GM12865 (cell line): ENCODE measurements around the gene SPOCK2.
"Not testable (repeated sequence)": the region's sequence is repeated elsewhere in the genome, so short reads cannot be mapped to it uniquely, and the experiment has no call there.

Experiments used
- DNase-seq: peaks from one replicate; pipeline ENCODE4 v3.0.0; 2010; ENCODE audit warnings: low read depth
- H3K4me3 ChIP-seq: 2 replicates; pipeline ENCODE4 v1.5.1; 2011; ENCODE audit warnings: mild to moderate bottlenecking, low read depth, low read length, control low read depth
- TF ChIP-seq, protein P1 (sequence below): IDR thresholded peaks from 2 replicates; pipeline ENCODE4 v1.5.1; 2011; ENCODE audit warnings: low read length, control low read depth, low read depth, inconsistent platforms; ENCODE audit not compliant: insufficient read depth; ENCODE audit errors: missing control alignments

Gene SPOCK2, protein sequence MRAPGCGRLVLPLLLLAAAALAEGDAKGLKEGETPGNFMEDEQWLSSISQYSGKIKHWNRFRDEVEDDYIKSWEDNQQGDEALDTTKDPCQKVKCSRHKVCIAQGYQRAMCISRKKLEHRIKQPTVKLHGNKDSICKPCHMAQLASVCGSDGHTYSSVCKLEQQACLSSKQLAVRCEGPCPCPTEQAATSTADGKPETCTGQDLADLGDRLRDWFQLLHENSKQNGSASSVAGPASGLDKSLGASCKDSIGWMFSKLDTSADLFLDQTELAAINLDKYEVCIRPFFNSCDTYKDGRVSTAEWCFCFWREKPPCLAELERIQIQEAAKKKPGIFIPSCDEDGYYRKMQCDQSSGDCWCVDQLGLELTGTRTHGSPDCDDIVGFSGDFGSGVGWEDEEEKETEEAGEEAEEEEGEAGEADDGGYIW

DNA sequence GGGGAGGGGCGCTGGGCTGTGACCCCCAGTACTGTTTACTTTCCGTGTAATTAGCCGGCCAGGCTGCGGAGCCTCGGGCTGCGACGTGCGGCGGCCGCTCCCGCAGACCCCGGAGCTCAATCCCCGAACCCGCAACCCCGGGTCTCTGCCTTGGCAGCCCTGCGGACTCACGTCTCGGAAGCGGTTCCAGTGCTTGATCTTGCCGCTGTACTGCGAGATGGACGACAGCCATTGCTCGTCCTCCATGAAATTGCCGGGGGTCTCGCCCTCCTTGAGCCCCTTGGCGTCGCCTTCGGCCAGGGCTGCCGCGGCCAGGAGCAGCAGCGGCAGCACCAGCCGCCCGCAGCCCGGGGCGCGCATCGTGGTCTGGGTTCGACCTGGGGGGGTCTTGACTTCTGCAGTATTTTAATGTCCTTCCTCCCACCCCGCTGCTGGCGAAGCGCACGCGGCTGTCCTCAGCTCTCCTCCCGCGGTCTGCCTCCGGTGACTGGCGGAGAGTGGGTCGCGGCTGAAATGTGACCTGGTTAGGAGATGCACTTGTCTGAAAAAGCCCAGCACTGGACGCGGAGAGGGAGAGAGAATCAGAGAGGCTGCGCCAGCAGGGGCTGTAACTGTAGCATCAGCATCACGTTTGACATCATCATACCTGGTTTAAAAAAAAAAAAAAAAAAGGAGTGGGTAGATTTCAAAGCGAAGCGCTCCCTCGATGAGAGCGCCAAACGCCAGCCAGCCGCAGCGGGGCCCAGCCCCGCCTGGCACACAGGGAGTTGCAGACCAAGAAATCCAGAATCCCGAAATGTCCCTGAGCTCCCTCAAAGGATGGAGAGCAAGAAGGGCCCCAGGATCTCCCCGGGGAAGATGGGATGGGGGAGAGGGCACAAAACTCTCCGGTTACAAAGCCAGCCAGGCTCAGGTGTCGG, at the start of gene SPOCK2:
SPOCK2 (minus strand) TSS at position 583 of the 920 bp plus-strand sequence; CDS start at position 360, 223 bp downstream.
- TF ChIP-seq, protein P1, sequence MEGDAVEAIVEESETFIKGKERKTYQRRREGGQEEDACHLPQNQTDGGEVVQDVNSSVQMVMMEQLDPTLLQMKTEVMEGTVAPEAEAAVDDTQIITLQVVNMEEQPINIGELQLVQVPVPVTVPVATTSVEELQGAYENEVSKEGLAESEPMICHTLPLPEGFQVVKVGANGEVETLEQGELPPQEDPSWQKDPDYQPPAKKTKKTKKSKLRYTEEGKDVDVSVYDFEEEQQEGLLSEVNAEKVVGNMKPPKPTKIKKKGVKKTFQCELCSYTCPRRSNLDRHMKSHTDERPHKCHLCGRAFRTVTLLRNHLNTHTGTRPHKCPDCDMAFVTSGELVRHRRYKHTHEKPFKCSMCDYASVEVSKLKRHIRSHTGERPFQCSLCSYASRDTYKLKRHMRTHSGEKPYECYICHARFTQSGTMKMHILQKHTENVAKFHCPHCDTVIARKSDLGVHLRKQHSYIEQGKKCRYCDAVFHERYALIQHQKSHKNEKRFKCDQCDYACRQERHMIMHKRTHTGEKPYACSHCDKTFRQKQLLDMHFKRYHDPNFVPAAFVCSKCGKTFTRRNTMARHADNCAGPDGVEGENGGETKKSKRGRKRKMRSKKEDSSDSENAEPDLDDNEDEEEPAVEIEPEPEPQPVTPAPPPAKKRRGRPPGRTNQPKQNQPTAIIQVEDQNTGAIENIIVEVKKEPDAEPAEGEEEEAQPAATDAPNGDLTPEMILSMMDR = no peak
- H3K4me3 ChIP-seq = peak within 1 kb of the TSS; percentile 46
- DNase-seq = no peak

DNA sequence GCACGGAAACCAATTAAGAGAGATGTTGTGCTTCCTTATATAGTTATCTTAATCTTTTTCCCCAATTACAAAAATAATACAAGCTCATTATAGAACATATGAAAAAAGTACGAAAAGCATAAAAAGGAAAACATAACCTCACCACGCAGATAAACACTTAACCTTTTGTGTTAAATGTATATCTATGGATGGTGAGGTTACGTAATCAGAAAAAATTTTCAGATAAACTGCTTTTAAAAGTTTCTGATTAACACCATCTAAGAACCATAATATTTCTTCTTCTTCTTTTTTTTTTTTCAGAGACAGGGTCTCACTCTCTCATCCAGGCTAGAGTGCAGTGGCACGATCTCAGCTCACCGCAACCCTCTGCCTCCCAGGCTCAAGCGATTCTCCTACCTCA, 49.2 kb upstream of the SPOCK2 start:
- no peak overlapping the region for H3K4me3 ChIP-seq
- no peak for DNase-seq
- TF ChIP-seq, protein P1 = no peak

DNA sequence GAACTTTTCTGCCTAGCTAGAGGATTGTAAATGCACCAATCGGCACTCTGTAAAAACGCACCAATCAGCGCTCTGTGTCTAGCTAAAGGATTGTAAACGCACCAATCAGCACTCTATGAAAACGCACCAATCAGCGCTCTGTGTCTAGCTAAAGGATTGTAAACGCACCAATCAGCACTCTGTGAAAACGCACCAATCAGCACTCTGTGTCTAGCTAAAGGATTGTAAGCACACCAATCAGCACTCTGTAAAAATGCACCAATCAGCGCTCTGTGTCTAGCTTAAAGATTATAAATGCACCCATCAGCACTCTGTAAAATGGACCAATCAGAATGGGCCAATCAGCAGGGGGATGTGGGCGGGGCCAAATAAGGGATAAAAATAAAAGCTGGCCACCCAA, 47.9 kb upstream of the SPOCK2 start:
- DNase-seq, H3K4me3 ChIP-seq: not testable (repeated sequence)

DNA sequence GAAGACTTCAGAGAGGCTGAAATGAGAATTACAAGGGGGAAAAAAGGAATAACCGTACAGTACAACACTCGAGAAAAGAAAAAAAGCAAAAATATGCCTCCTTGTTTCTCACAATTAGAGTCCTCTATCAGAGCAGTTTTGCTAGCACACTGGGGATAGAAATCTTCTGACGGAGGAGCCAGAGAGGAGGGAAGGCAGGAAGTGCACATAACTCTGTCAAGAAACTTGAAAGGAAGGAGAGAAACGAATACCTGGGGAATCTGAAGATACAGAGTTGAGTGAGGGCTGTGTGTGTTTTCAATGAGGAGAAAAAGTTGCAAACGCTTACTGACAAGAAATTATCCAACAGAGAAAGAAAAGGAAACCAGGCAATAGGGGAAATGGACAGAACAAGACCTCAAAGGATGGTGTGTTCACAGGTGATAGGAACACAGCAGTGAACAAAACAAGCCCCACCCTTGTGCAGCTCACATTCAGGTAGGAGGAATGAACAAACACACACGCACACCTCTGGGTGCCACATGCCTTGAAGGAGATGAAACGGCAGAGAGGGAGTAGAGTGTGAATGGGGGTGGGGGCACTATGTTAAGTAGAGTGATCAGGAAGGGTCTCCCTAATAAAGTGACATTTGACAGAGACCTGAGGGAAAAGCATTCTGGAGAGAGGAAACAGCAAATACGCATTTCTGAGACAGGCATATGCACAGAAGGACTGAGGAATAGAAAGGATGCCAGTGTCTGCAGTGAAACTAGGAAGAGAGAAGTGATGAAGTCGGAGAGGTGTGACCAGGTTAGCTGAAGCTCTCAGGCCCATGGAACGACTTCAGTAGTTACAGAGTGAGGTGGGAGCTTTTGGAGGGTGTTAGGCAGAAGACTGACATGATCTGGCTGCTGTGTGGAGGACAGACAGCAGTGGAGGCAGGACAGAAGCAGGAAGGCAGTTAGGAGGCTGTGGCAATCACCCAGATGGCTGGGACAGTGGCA, 46.7 kb upstream of the SPOCK2 start:
- DNase-seq = peak; percentile 45
- TF ChIP-seq, protein P1 = no peak
- no peak overlapping the region for H3K4me3 ChIP-seq

DNA sequence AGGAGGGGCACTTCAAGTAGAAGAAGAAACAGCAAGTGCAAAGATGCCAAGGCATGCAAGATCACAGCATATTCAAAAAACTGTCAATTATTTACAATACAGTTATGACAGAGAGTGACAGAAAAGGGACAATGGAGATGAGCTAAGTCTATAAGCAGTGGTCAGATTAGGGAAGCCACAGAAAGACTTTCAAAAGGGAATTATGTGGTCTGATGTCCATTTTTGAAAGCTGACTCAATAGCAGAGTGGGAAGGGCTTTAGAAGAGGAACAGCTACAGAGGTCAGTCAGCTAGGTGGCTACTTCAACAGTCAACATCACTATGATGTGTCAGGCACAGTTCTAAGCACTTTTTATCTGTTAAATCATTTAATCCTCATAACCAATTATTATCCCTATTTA, 45.2 kb upstream of the SPOCK2 start:
- H3K4me3 ChIP-seq = no peak overlapping the region
- TF ChIP-seq, protein P1 = no peak
- DNase-seq = peak; percentile 85

DNA sequence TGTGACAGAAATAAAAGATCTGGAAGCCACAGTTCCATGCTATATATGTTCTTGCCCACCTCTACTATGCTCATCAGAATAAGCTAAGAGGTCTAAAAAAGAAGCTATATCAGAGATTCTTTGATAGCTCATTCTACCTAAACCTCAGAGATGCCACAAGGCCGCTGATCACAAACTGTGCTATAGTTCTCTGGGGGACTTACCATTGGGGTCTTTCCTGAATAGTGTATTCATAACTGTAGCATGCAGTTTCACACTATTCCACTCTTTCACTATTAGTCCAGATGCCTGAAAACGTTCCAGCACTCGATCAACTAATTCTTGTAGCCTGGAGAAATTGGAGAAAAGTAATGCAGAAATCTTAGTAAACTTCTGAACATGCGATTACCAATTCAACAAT, 44.5 kb upstream of the SPOCK2 start:
- no peak overlapping the region for H3K4me3 ChIP-seq
- peak; percentile 42 for DNase-seq
- TF ChIP-seq, protein P1 = no peak
